Measurements from ENCODE around the gene NIF3L1.
"Not testable (repeated sequence)": the region's sequence is repeated elsewhere in the genome, so short reads cannot be mapped to it uniquely, and the experiment has no call there.

The NIF3L1 gene

DNA sequence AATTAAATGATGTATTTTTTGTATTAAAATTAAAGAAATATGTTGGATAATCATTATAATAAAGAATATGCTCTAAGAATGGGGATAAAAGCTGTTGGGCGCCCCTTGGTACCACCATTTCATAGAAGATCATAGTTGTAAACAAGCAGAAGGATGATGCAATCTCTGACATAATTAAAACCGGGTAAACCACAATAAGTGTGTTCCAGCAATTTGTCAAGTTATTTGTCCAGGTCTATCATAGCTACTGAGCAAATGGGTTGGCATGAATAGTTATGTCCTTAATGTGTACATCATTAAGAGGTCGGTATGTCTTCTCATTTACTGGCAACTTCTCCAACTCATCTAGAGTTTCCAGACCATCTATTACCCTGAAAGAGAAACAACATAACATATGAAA lies 18.0 kb upstream of the NIF3L1 start:
- DNase-seq (ENCODE audit: low spot score), result no peak

DNA sequence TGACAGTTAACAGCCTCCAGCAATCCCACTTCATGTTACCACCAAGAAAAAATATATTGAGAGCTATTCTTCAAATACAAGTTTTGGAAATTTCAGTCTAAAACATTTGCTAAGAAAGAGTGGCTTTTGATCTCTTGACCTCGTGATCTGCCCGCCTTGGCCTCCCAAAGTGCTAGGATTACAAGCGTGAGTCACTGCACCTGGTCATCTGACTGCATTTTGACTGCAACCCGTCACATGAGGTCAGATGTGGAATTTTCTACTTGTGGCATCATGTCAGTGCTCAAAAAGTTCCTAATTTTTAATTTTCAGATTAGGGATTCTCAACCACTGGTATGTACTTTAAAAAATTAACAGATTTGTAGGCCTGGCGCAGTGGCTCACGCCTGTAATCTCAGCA lies 15.6 kb upstream of the NIF3L1 start:
- no peak for DNase-seq (ENCODE audit: low spot score)

DNA sequence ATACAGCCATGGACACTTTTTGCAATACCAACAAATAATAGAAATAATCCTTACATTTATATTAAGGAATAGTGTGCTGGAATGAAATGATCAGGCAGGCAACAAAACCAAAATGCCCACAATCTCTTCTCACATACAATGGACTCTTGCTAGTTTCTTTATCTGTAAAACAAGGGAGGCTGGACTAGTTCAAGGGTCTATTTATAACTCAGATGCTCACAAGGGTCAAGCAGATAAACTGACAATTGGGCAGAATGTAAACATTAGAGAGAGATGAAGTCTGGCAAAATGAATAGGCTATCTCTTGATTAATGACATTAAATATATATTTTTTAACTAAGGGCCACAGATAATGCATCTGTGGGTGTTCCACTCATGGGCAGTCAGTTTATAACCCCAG lies 11.7 kb upstream of the NIF3L1 start:
- no peak for DNase-seq (ENCODE audit: low spot score)

DNA sequence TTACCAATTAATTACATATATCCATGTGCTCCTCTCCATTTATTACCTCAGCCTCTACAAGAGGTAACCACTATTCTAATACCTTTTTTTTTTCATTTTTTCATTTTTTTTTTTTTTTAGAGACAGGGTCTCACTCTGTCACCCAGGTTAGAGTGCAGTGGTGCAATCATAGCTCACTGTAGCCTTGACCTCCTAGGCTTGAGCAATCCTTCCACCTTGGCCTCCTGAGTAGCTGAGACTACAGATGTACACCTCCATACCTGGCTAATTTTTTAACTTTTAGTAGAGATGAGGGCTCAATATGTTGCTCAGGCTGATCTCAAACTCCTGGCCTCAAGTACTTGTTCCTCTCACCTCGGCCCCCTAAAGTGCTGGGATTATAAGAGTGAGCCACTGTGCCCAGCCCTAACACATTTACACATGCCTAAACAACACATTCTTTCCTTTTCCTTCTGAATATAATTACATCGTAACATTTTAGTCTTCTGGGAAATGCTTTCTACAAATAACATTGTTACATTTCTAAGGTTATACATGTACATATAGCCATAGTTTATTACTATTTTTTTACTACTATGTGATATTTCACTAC lies 10.8 kb upstream of the NIF3L1 start:
- no peak for DNase-seq (ENCODE audit: low spot score)

DNA sequence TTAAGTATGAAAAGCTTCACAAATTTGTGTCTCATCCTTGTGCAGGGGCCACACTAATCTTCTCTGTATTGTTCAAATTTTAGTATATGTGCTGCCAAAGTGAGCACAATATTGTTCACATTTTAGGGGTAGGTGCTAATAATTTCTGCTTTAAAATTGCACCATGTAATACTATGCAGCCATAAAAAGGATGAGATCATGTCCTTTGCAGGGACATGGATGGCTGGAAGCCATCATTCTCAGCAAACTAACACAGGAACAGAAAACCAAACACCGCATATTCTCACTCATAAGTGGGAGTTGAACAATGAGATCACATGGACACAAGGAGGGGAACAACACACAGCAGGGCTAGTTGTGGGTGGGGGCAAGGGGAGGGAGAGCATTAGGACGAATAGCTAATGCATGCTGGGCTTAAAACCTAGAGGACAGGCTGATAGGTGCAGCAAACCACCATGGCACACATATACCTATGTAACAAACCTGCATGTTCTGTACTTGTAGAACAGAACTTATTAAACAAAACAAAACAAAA lies 7.4 kb upstream of the NIF3L1 start:
- not testable (repeated sequence) for DNase-seq (ENCODE audit: low spot score)

DNA sequence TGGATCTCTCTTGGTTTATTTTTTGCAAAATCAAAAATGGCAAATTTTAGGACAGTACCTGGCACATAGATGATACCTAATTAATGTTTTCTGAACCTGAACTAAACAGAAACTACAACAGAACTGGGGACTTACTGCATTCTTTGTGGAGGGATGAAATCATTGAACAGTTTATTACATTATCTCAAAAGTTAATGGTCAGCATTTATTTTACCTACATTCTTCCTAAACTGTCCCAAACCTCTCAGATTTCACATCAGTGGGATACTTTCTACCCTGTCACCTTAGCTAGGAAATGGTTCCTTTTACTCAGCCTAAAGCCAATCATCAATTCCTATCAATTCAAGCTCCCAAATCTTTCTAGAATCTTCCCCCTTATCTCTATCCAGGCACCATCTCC lies 10.3 kb downstream of the NIF3L1 start:
- no peak for DNase-seq (ENCODE audit: low spot score)

DNA sequence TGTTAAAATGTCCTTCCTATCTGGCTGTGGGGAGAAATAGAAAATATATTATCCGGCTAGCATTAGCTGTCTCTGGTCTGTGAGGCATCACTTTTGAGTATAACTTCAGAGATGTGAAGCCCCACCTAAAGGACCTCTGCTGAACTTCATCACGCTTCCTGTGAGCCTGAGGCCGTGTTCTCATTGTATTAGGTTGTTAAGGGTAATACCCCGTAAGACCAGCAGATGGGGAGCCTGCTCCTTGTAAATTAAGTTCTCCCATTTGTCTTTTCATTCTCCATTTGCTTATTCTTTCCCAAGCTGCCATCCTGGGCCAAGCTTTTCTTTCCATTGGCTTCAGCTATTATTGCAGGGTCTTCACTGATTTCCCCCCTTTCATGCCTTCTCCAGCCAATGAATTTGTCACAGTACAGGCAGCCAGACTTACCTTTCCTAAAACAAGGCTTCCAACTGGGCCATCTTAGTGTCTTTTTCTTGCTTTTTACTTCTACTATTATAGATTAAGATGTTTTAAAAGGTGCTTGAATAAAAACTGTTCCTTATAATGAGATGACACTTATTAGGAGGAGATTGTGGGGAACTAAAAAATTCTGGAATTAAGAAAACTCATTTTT lies 12.4 kb downstream of the NIF3L1 start:
- DNase-seq (ENCODE audit: low spot score), result peak; percentile 81

DNA sequence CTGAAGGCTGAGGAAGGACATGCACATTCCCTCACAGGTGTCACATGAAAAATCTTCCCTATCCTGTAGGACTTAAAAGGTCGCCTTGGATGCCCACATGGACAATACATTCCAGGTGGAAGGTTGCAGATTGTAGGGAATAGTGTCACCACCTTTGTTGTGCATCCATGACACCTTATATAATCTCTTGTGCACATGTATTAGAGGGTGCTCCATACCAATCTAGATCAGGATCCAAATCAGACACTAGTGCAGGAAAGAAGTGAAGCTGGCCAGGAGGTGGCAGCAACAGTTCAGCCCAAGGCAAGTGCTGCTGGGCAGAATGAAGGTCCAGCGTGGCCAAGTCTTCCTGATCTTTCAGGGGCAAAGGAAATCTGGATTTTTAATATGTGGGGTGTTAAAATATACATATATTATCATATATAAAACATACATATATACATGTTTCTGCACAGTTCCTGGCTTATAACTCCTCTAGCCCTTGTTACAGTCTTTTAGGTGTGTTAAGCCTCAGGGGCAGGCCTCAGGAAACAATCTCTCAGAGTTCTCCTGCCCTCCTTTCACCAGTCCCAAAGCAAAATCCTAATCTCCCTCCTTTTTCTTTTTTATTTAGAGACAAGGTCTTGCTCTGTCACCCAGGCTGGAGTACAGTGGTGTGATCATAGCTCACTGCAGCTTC lies 16.6 kb downstream of the NIF3L1 start:
- peak; percentile 57 for DNase-seq (ENCODE audit: low spot score)

DNA sequence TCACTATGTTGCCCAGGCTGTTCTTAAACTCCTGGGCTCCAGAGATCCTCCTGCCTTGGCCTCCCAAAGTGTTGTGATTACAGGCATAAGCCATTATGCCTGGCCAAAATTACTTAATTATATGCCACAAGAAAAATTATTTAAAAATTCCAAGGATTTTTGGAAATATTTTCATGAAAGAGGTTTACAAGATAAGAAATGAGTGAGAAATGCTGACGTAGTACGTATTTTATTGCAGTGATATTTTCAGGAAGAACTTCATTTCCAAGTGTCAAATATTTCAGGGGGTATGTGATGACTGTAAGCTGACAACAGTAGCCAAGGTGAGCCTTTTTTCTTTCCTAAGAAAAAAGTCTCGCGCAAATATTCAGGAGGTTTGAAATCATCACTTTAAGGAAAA lies 20.8 kb downstream of the NIF3L1 start:
- no peak for DNase-seq (ENCODE audit: low spot score)

DNA sequence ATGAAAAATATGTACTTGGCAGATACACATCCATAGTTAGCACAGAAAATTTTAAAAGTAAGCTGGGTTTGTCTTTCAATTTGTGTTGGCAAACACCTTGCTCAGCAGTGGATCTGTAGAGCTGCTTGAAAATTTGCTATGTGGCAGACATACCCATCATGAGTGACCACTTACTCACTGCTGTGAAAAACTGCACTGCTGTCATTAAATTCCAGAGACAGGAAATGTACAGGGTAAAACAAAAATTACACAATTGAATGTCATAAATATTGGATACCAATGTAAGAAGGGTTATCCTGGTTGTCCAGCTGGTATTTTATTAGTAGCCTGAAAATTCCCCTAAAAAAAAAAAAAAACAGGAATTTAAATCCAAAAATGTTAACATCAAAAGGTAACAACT lies 24.5 kb downstream of the NIF3L1 start:
- DNase-seq (ENCODE audit: low spot score), result peak; percentile 39

DNA sequence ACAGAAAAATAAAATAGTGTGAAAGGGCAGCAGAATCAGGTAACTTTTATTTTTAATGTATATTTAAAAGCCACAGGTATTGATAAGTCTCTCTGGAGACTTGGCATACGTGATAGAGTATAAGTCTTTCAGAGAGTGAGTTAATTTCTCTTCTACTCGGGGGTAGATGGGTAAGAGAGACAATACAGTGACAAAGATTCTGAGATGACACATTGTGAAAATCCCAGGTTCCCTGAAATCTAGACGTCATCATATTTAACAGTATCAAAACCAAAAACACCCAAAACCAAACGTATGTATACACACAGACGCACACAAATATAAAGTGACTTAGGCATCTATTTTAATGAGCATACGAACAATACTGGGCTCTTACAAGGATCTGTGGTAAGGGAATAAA lies 33.3 kb downstream of the NIF3L1 start:
- no peak for DNase-seq (ENCODE audit: low spot score)

DNA sequence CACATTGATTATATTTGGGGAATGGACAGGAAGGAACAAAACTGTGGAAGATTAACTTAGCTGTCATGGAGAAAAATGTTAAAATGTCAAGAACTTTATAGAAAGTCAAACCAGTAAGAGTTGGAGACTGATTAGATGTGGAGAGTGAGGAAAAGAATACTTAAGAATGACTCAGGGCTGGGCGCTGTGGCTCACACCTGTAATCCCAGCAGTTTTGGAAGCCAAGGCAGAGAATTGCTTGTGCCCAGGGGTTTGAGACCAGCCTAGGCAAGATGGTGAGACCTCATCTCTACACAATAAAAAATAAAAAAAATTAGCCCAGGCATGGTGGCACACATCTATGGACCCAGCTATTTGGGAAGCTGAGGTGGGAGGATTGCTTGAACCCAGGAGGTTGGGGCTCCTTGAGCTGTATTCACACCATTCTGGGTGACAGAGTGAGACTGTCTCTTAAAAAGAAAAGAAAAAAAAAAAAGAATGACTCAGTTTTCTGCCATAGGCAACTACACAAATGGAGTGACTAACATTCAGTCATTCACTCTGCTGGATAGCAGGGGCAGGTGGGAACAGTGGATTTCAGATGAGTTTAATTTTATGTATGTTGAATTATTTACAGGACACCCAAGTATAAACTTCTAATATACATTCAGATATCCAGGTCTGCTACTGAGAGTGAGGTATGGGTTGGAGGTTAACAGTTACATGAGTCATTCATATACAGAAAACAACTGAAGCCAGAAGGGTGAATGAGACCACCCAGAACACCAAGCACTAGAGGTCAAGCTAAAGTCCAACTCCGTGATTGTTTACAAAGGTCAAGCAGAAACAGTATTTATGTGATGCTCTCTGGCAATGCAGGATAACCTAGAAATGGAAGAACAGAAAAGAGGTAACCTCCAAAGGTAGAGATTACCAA lies 40.4 kb downstream of the NIF3L1 start:
- DNase-seq (ENCODE audit: low spot score), result peak; percentile 21

DNA sequence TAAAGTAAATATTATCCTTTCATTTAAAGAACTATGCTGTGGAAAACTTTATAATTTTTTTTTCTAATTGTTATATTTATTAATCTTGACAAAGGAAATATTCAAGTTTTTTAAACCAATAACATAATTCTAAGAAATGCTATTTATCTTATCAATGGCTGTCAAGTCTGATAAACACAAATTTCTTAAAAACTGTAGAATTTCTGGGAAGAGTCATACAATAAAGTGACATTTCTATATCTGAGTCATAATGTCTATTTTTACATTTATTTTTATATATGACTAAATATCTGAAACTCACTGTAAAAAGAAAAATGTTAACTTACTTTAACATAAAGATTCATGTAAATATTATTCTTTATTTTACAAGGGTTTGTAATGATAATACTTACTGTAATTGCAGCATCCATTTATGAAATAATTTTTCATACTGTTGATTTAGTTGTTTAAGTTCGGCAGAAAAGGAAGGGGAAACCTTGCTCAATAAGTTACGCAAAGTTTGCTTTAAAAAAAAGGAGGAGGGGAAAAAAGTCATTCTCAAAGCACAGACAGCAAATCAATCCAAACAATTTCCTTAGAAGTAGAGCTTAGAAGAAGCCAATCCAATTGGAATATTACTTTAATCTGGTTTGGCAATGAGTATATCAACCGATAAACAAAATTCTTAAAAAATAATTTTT lies 41.9 kb downstream of the NIF3L1 start:
- no peak for DNase-seq (ENCODE audit: low spot score)

DNA sequence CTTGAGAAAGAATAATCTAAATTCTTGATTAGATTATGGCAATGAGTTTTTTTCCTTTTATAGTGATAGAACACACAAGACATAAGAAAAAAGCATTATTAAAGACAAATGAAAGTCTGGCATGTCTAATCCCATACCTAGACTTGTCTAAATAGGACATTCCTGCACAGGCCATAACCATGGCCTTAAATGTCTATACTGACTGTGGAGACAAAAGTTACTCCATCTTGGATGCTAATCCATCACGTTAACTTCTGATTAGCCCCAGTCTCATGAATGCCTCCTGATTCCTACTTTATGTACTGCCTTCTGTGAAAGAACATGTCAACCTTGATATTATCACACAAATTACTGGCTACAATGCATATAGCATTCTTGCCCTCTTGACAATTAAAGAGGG lies 50.7 kb downstream of the NIF3L1 start:
- no peak for DNase-seq (ENCODE audit: low spot score)

DNA sequence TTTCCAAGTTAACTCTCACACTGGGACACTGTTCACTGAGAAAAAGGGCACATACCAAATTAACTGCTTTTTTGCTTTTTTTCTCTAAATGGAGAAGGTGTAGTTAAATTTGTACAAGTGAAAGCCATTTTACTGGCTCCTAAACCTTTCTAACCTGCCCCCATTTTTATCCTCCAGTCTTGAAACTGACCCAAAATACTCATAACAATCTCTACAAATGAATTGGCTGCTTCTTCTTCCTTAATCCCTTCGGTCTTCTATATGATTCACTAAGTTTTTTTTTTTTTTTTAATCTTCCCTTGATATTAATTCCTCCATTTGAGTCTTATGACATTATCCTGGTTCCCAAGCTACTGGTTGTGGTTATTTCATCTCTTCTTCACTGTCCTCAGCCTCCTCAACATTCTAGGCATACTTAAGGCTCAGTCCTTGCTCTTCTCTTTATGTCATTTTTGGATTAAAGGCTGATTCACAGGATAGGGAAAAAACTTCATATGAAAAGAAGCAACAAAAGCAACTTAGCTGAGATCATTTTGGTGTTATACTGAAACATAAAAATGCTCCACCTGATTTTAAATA lies 54.4 kb downstream of the NIF3L1 start:
- DNase-seq (ENCODE audit: low spot score), result no peak

DNA sequence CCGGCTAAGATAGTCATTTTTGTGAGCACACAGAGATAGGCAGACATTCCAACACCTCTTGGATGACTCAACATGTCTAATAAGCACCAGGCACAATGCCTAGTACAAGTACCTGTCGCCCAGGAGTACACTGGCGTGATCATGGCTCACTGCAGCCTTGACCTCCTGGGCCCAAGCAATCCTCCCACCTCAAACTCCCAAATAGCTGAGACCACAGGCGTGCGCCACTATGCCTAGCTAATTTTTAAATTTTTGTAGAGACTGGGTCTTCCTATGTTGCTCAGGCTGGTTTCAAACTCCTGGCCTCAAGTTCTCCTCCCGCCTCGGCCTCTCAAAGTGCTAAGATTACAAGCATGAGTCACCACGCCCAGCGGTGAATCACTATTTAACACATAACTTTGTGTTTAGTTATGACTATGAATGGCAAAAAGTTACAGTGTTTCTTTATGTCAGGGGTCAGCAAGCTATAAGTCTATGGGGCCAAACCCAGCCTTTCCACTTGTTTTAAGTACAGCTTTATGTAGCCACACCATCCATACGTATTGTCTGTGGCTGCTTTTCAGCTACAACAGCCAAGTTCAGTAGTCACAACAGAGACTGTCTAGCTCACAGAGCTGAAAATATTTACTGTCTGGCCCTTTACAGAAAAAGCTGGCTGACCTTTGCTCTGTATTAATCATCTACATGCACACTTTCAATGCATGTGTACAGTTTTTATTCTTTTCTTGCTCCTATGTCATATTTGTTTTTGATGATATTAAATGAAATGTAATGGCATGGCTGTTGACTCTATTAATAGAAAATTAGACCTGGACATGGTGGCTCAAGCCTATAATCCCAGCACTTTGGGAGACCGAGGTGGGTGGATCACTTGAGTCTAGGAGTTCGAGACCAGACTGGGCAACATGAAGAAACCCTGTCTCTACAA lies 55.6 kb downstream of the NIF3L1 start:
- DNase-seq (ENCODE audit: low spot score), result peak; percentile 14

DNA sequence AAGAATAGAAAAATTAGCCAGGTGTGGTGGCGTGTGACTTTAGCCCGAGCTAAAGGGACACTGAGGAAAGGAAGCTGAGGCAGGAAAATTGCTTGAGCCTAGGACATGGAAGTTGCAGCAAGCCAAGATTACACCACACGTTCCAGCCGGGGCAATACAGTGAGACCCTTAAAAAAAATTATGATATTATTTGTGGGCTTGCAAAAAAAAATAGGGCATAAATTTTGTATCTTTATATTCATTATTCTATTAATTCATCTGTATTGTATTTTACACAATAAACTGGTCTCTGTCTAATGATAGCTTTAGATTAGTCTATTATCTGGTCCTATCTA lies 56.2 kb downstream of the NIF3L1 start:
- no peak for DNase-seq (ENCODE audit: low spot score)

DNA sequence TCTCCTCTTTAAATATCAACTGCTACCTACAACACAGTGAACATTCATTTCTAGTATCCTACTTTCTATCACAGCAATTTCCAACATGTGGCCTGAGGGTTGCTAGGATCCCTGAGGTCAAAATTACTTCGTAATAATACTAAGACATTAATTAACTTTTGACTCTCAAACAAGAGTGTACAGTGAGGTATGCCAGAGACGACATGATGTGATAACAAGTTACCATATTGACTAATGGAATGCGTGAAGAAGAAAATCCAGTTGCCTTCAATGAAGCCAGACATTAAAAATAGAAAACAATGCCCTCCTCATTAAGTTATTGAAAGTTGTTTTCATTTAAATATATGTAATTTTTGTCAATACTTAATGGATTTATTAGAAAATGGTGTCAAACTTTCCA lies 61.2 kb downstream of the NIF3L1 start:
- no peak for DNase-seq (ENCODE audit: low spot score)
